Naive B cell (primary cell): Measurements from ENCODE around the gene FHOD1. TPM values are rescaled to one million over a fixed set of nuclear protein-coding genes. Genes with fewer than 3 reads are reported as not detected.

ENCODE experiments used
- ATAC-seq, 2 donors: fragments of 150-1000 bp; cut with Tn5 transposase; 2 replicates each; pipeline ENCODE4 v1.10.0; 2021; ENCODE audit warnings: low read depth in 2 of 2, mild to moderate bottlenecking in 2 of 2, moderate library complexity in 2 of 2
- DNase-seq: peaks from one replicate; pipeline ENCODE4 v3.0.0; 2022
- H3K27ac Mint-ChIP-seq, 6 donors: one replicate each; pipeline ENCODE4 v1.8.0; 2020 to 2022; ENCODE audit warnings: mild to moderate bottlenecking in 6 of 6, mixed read lengths in 6 of 6, moderate library complexity in 5 of 6, inconsistent platforms in 2 of 6
- H3K27me3 Mint-ChIP-seq, 3 donors: one replicate each; pipeline ENCODE4 v1.8.0; 2021 to 2022; ENCODE audit warnings: mixed read lengths in 3 of 3, mild to moderate bottlenecking in 1 of 3
- H3K36me3 Mint-ChIP-seq, 2 donors: one replicate each; pipeline ENCODE4 v1.8.0; 2020 to 2022; ENCODE audit warnings: mixed read lengths in 2 of 2, inconsistent platforms in 1 of 2, mild to moderate bottlenecking in 1 of 2
- H3K4me1 Mint-ChIP-seq, 3 donors: one replicate each; pipeline ENCODE4 v1.8.0; 2020 to 2022; ENCODE audit warnings: mixed read lengths in 3 of 3, inconsistent platforms in 1 of 3, mild to moderate bottlenecking in 1 of 3, moderate library complexity in 1 of 3
- H3K4me3 Mint-ChIP-seq, 8 donors: one replicate each; pipeline ENCODE4 v1.8.0; 2020 to 2022; ENCODE audit warnings: mild to moderate bottlenecking in 8 of 8, mixed read lengths in 8 of 8, moderate library complexity in 8 of 8, inconsistent platforms in 2 of 8
- H3K9me3 Mint-ChIP-seq, 7 donors: one replicate each; pipeline ENCODE4 v1.8.0; 2020 to 2022; ENCODE audit warnings: mixed read lengths in 7 of 7, mild to moderate bottlenecking in 5 of 7, inconsistent platforms in 2 of 7, moderate library complexity in 1 of 7
- polyA plus RNA-seq, 6 donors: library from polyadenylated mRNA; unstranded; fragments of 300-500 nt; fragmentation: Illumina TruSeq; gene quantifications; one replicate each; pipeline ENCODE4 v1.2.3, GENCODE V29; 2021; ENCODE audit warnings: low read depth in 6 of 6

Gene FHOD1
- polyA plus RNA-seq, 6 donors from 2014 or later = 1.4 to 4.8 (median 2.3) TPM

DNA sequence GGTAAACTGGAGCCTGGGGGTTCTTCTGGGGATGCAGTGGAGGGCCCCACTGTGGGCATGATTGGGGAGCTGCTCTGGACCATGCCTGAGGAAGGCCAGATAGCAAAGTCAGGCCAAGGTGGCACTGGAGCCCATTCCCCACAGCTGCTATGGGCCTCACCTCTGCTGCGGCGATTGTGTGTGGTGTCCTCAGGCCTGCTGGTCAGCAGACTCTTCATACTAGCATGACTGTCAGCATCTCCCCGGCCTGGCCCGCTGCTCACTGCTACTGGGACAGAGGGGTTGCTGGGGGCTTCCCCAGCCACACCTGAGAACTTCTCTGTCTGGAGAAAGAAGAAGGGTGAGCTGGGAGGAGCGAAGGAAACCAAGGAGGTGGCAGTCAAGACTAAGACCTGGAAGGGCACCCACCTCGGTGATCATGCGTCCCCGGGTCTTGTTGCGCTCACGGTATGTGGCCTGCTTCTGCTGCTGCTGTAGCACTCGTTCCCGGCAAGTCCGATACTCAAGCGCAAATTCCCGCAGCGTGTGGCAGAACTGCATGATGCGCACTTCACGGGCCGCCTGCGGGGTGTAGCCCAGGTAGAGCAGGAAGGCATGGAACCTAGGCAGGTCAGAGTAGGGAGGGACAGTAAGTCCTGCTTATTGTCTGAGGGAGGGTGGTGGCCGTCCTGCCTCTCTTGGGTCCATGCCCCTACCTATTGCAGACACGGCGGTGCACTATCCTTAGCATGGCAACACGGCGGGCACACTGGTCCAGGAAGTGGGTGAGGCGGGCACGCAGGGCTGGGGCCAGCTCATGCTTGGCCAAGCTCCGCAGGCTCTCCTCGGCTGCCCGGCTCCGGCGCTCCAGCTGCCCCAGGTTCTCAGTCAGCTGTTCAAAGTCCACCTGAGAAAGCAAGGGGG, 17.1 kb downstream of the FHOD1 start:
- no peak for DNase-seq
- Mint-ChIP-seq H3K4me1 (peaks cover 23 to 38% (median 28%) of the 10 kb centered on the region in 3 donors), H3K9me3 (no peaks in the 10 kb centered on the region), H3K36me3 (peaks cover 3 to 7% of the 10 kb centered on the region in 2 donors), H3K4me3 (peak overlapping the region in 3 of 8 donors; percentile 56 to 100 (median 98)), H3K27me3 (no peaks in the 10 kb centered on the region), H3K27ac (no peak overlapping the region)
- no peak for ATAC-seq

DNA sequence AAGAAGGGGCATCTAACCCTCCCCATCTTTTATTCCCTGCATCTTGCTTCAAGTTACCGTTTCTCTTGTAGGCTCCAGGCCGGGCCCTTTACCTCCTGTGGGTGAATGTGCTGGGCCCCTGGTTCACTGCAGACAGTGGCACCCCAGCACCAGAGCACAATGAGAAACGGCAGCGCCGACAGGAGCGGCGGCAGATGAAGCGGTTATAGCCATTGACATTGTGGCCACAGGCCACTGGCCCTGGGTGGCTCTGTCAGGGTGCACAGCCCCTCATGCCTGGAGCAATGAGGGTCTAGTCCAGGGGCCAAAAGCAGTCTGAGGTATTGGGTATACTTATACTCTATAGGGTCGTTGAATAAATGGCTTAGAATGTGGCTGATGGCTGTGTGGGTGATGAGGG, 18.4 kb downstream of the FHOD1 start:
- Mint-ChIP-seq H3K36me3 (peaks cover 3 to 7% of the 10 kb centered on the region in 2 donors), H3K27ac (no peak overlapping the region), H3K4me3 (peak overlapping the region in 6 of 8 donors; percentile 56 to 100 (median 98)), H3K4me1 (peaks cover 23 to 38% (median 28%) of the 10 kb centered on the region in 3 donors), H3K9me3 (no peaks in the 10 kb centered on the region), H3K27me3 (no peaks in the 10 kb centered on the region)
- ATAC-seq (no peak), DNase-seq (no peak)

DNA sequence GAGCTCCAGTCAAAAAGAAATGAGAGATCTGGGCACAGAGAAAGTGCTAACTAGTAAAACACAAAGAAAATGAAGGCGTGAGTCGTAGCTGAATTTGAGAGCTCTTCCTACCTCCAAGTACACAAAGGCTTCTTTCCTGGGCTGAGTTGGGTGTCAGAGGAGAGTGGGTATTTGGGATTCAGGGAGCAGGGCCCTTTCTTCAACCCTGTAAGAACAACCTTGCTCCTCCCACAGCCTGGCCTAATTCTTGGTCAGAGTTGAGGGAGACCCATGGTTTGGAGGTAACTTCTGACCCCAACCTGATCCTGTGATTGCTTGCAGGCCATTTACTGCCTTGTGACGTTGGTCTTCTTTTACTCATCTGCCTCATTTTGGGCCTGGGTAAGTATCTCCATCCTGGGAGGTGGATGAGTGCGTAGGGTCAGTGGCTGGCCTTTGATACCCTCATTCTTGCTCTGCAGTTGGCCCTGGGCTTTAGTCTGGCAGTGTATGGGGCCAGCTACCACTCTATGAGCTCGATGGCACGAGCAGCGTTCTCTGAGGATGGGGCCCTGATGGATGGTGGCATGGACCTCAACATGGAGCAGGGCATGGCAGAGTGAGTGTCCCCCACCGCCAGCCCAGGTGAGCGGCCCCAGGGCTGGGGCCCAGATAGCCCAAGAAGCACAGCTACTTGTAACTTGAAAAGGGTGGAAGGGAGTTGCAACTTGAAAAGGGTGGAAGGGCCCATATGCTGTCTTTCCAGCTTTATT, 19.1 kb downstream of the FHOD1 start:
- ATAC-seq (no peak), DNase-seq (no peak)
- H3K36me3 Mint-ChIP-seq = peaks cover 3 to 7% of the 10 kb centered on the region in 2 donors
- peak overlapping the region in 4 of 6 donors; percentile 81 to 100 (median 90) for H3K27ac Mint-ChIP-seq
- H3K4me1 Mint-ChIP-seq = peaks cover 23 to 38% (median 28%) of the 10 kb centered on the region in 3 donors
- H3K27me3 Mint-ChIP-seq = no peaks in the 10 kb centered on the region
- H3K4me3 Mint-ChIP-seq = peak overlapping the region; percentile 95 to 100 (median 100)
- H3K9me3 Mint-ChIP-seq = no peaks in the 10 kb centered on the region

DNA sequence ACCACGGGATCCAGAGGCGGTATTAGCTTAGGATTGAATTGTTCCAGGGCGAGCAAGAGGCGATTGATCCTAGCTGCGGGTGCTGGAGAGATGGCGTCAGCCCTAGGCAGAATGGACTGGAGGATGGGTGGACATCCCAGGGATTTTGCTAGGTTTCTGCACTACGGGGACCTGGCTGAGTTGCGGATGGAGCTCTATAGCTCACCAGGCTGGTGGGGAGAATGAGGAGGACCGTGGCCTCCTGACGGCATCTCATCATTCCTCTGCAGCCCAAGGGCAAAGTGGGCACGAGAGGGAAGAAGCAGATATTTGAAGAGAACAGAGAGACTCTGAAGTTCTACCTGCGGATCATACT, 19.7 kb downstream of the FHOD1 start:
- Mint-ChIP-seq H3K27me3 (no peaks in the 10 kb centered on the region), H3K4me3 (peak overlapping the region; percentile 95 to 100 (median 100)), H3K9me3 (no peaks in the 10 kb centered on the region), H3K36me3 (peaks cover 3 to 7% of the 10 kb centered on the region in 2 donors), H3K4me1 (peaks cover 23 to 38% (median 28%) of the 10 kb centered on the region in 3 donors), H3K27ac (peak overlapping the region; percentile 92 to 100 (median 98))
- no peak for ATAC-seq
- no peak for DNase-seq

DNA sequence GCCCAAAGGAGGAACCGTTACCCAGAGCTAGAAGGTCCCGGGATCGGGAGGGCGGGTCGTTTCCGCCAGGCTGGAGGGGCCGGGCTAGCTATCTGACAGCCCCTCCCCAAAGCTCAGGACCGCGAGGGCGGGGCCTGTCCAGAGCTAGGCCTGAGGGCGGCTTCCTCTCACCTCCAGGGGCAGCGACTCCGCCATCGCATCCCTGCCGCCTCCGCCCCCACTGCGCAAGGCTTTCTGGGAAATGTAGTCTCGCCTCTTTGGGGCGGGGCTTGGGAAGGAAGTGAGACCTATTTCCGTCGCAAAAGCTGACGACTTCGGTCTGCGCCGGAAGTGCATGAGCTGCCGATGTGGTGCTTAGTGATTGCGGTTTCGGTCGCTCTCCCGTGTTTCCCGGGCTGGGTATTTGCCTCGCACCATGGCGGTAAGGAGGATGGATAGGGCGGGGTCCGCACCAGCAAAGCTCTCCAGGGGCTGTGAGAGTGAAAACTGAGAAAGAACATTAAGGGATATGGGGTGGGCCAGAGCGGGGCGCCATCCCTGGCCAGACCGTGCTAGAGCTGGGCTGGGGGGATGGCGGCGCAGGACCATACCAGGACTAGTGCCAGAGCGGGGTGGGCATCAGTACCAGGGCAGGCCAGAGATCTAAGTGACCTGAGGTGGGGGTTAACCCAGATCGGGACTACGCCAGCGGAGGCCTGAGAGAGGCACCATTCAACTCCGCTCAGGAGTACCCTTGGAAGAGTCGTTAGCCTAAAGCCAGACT, 20.3 kb downstream of the FHOD1 start, which contains the start of gene TMEM208:
Gene TMEM208 (plus strand): TSS at position 327 of the 763 bp plus-strand sequence. CDS start 89 bp downstream, at position 416.
- Mint-ChIP-seq H3K9me3 (no peaks in the 10 kb centered on the region), H3K27ac (peak within 1 kb of the TSS; percentile 92 to 100 (median 98)), H3K4me1 (peaks cover 23 to 38% (median 28%) of the 10 kb centered on the region in 3 donors), H3K4me3 (peak within 1 kb of the TSS; percentile 95 to 100 (median 100)), H3K27me3 (no peaks in the 10 kb centered on the region), H3K36me3 (peaks cover 3 to 7% of the 10 kb centered on the region in 2 donors)
- peak; percentile 98 for DNase-seq
- ATAC-seq = peak; percentile 94

DNA sequence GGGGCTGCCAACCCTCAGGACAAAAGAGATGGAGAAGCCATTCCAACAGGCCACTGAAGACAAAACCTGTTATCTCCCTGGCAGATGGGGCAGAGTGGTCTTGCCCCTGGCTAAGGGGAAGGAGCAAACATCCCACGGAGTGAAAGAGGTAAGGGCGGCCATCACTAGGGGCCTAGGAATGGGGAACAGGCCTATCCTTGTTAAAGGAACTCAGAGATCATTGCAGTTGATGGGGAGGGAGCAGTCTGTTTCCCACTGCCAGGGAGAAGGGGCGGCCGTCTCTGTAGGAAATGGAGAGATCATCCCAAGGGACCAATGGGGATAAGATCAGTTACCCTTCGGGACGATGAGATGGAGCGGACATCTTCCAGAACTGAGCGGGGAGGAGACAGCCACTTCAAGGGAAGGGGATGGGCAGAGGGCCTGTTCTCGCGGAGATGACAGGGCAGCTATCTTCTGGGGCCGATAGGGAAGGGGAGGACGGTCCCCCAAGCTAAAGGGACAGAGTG, 20.9 kb downstream of the FHOD1 start:
- Mint-ChIP-seq H3K4me3 (peak overlapping the region; percentile 95 to 100 (median 100)), H3K9me3 (no peaks in the 10 kb centered on the region), H3K27me3 (no peaks in the 10 kb centered on the region), H3K27ac (peak overlapping the region; percentile 92 to 100 (median 96)), H3K4me1 (peaks cover 23 to 38% (median 28%) of the 10 kb centered on the region in 3 donors), H3K36me3 (peaks cover 3 to 7% of the 10 kb centered on the region in 2 donors)
- DNase-seq (no peak), ATAC-seq (no peak)

DNA sequence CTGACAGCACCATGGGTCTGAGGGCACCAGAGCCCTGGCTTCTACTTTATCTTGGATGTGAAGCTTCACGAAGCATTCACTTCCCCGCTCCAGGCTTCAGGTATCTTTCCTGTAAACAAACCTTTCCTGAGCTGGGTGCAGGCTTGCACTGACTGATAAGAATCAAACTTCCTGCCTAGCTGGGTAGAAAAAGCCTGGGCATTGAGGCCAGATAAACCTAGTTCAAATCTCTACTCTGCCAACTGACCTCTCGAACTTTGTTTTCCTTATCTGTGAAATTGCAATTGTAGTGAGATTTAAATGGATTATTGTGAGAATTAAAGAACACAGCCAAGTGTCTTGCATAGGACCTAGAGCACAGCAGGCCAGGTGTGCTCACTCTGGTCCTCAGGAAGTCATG, 23.3 kb downstream of the FHOD1 start:
- DNase-seq = no peak
- Mint-ChIP-seq H3K9me3 (no peaks in the 10 kb centered on the region), H3K36me3 (peaks cover 7 to 9% of the 10 kb centered on the region in 2 donors), H3K4me3 (peak overlapping the region in 1 of 8 donors; percentile 18), H3K4me1 (peaks cover 23 to 30% (median 28%) of the 10 kb centered on the region in 3 donors), H3K27me3 (no peaks in the 10 kb centered on the region), H3K27ac (peak overlapping the region in 1 of 6 donors; percentile 43)
- ATAC-seq = no peak

DNA sequence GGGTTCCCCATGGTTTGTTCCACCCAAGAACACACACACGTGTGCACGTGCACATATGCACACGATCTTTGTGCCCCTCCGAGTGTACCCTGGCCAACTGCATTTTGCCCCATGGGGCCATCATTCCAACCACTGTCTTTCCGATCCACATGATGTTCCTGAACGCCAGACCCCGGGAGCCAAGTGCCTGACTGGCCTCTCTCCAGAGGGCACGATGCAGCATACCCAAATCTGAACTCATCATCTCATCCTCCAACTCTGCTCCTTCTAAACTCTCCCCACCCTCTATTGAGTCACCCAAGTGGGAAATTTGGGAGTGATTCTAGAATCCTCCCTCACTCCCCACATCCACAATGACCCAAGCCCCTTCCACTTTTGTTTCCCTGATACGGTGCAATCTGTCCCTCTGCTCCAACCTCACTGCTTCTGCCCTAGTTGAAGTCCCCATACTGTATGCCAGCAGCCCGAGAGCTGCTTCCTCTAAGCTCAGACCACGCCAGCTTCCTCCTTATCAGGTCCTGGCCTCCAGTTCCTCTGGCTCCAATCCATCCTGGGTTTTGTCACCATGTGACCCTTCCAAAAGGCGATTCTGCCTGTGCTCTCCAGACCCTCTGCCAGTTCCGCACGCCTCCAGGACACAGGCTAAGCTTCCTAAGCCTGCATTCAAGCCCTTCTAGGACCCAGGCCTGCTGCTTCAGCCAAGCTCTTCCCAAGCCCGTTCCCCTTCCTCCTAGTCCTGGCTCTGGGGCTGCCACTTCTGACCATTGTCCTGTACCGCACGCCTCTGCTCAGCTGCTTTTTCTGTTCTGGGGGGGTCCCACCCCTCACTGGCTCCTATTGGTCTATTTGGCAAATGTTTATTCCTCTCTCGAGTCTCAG, 30.4 kb downstream of the FHOD1 start:
- no peak for DNase-seq
- Mint-ChIP-seq H3K9me3 (no peaks in the 10 kb centered on the region), H3K36me3 (peaks cover 0 to 6% of the 10 kb centered on the region in 2 donors), H3K4me3 (no peak overlapping the region), H3K27me3 (no peaks in the 10 kb centered on the region), H3K27ac (peak overlapping the region in 2 of 6 donors; percentile 3 to 13), H3K4me1 (peaks cover 0 to 9% (median 3%) of the 10 kb centered on the region in 3 donors)
- ATAC-seq = no peak

DNA sequence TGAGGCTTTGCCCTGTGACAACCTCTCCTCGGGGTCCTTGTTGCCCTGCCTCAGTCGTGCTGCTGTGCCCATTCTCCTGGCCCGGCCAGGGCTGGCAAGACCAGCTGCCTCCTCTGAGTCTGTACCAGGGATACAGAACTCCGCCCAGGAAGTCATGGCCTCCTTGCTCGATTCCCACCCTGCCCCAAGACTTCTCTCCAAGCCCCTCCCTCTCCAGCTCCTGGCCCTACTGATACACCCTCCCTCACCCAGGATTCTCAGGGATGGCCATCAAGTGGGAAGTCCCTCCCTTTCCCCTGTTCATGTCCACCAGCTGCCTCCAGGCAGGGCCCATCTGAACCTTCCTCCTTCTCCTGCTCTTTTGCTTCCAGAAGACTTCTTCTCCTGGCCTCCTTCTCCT, 31.6 kb downstream of the FHOD1 start:
- Mint-ChIP-seq H3K4me1 (peaks cover 0 to 9% (median 3%) of the 10 kb centered on the region in 3 donors), H3K4me3 (no peak overlapping the region), H3K27ac (peak overlapping the region in 2 of 6 donors; percentile 74 to 85), H3K27me3 (no peaks in the 10 kb centered on the region), H3K36me3 (peaks cover 0 to 3% of the 10 kb centered on the region in 2 donors), H3K9me3 (no peaks in the 10 kb centered on the region)
- DNase-seq = no peak
- no peak for ATAC-seq

DNA sequence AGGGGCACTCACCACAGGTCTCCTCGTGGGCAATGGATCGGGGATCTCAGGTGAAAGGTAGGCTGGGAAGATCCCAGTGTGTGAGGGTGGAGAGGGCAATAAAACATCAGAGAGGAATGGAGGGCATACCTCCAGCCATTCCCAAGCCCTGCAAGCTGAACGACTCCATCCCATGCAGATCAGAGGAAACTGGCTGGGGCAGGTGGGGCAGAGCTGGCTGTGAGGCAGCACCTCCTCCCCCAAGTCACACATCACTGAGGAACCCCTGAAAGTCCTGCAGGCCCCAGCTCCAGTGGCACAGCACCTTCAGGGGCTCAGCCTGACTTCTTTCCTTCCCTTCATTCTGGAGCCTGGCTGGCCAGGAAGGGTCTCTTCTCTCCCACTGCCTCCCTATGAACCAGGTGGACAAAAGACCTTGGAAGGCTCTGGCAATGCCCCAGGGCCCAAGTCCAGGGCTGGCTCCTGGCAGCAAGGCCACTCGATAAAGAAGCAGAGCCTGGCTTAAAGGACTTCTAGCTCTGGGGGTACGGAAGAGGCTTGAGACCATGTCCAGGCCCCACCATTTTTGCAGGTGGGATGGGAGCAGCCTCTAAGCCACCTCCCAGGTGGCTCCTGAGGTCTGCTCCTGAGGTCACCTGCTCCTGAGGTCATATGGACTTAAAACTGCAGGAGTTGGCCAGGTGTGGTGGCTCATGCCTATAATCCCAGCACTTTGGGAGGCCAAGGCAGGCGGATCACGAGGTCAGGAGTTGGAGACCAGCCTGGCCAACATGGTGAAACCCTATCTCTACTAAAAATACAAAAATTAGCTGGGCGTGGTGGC, 33.9 kb downstream of the FHOD1 start:
- Mint-ChIP-seq H3K36me3 (no peaks in the 10 kb centered on the region), H3K27ac (no peak overlapping the region), H3K4me1 (peaks cover 0 to 9% (median 6%) of the 10 kb centered on the region in 3 donors), H3K9me3 (no peaks in the 10 kb centered on the region), H3K4me3 (no peak overlapping the region), H3K27me3 (no peaks in the 10 kb centered on the region)
- ATAC-seq (no peak), DNase-seq (no peak)

DNA sequence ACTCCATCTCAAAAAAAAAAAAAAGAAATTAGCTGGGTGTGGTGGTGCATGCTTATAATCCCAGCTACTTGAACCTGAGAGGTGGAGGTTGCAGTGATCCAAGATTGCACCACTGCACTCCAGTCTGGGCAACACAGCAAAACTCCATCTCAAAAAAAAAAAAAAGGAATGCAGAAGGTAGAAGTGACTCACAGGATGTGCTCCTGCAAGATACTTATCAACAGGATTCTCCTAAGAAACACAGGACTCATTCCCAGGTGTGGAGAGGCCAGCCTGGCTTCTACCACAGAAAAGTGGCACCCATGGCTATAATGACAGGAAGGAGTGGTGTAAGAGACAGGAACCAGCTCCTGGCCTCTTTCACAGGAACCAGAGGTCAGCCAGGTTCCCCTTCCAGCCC, 34.5 kb downstream of the FHOD1 start:
- Mint-ChIP-seq H3K4me1 (peaks cover 0 to 9% (median 6%) of the 10 kb centered on the region in 3 donors), H3K36me3 (no peaks in the 10 kb centered on the region), H3K27ac (peak overlapping the region in 1 of 6 donors; percentile 26), H3K9me3 (no peaks in the 10 kb centered on the region), H3K4me3 (no peak overlapping the region), H3K27me3 (no peaks in the 10 kb centered on the region)
- ATAC-seq = no peak
- no peak for DNase-seq
